HEK293T (cell line): ENCODE measurements around the gene CRAT.

Experiments
- BHLHE40 ChIP-seq: fragments of 450-650 bp; IDR thresholded peaks from 2 replicates; pipeline ENCODE4 v1.6.1; 2016; ENCODE audit warnings: mild to moderate bottlenecking, moderate library complexity, borderline replicate concordance
- SUZ12 ChIP-seq: fragments of 450-650 bp; IDR thresholded peaks from 2 replicates; pipeline ENCODE4 v1.6.1; 2016; ENCODE audit warnings: mild to moderate bottlenecking

DNA sequence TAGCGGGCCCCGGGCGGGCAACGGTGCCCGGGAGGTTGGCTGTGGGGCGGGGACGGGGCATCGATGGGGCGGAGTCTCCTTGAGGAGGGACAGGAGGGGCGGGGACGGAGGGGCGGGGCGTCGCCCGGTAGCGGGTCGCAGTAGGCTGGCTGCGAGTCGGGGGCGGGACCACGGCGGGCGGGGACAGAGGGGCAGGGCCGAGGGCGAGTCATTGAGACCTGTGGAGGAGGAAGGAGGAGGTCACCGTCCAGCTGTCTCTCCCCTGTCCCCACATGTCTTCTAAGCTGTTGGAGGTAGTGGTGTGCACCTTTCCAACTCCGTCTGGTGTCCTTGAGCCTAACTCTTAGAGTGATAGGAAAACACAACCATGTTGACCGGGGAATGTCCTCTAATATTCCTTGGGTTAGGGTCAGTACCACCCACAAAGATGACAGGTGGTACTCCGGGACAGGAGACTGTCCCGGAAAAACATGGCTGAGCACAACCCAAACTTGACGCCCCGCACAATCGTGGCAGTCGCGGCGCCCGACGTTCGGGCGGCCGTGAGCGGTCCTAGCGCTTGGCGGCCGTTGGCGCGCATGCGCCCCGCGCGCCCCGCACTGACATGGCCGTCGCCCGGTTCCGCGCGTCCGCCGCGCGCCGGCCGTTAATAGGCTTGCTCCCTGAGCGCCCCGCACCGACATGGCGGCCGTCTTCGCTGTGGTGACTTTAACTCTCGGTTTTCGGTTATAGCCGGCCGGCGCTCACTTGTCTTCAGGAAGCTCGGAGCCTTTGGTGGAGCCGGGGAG lies at the start of gene CRAT, which contains the start of gene PTPA:
- no peak for TF ChIP-seq SUZ12
- no peak for TF ChIP-seq BHLHE40
